NB4 (cell line): ENCODE measurements around the gene LDLRAD2.
"Not testable (repeated sequence)": the region's sequence is repeated elsewhere in the genome, so short reads cannot be mapped to it uniquely, and the experiment has no call there.

Experiments used
- CTCF ChIP-seq: IDR thresholded peaks from one replicate; pipeline ENCODE4 v1.5.1; 2012; ENCODE audit warnings: low read depth, low read length
- POLR2A ChIP-seq: IDR thresholded peaks from 2 replicates; pipeline ENCODE4 v1.6.1; 2011; ENCODE audit warnings: mild to moderate bottlenecking; ENCODE audit not compliant: insufficient read length; ENCODE audit errors: extremely low read depth

GRCh38 chr1:21767106-21767505 is 45.0 kb upstream of the LDLRAD2 start:
- not testable (repeated sequence) for TF ChIP-seq CTCF, POLR2A
